Mesothelial cell of epicardium (in vitro differentiated cells): Measurements from ENCODE around the gene SPIN4. TPM values are rescaled to one million over a fixed set of nuclear protein-coding genes. Genes with fewer than 3 reads are reported as not detected.

ENCODE experiments used
- DNase-seq, 2 experiments: peaks; one replicate each; pipeline ENCODE4 v3.0.0; 2021; ENCODE audit warnings: low spot score in 2 of 2; ENCODE audit not compliant: unreplicated experiment in 2 of 2
- H3K27ac Mint-ChIP-seq: 2 replicates; pipeline ENCODE4 v1.8.0; 2021; ENCODE audit warnings: mixed read lengths
- H3K27me3 Mint-ChIP-seq: 2 replicates; pipeline ENCODE4 v1.8.0; 2021; ENCODE audit warnings: low read depth, mixed read lengths
- H3K36me3 Mint-ChIP-seq: 2 replicates; pipeline ENCODE4 v1.8.0; 2021; ENCODE audit warnings: mixed read lengths
- H3K4me1 Mint-ChIP-seq: 2 replicates; pipeline ENCODE4 v1.8.0; 2021; ENCODE audit warnings: mixed read lengths
- H3K4me3 Mint-ChIP-seq: 2 replicates; pipeline ENCODE4 v1.8.0; 2021; ENCODE audit warnings: mild to moderate bottlenecking, moderate library complexity, mixed read lengths
- H3K9me3 Mint-ChIP-seq: 2 replicates; pipeline ENCODE4 v1.8.0; 2021; ENCODE audit warnings: mixed read lengths
- total RNA-seq: library from RNA; stranded (reverse); gene quantifications from 3 replicates; pipeline ENCODE4 v1.2.1, GENCODE V29; 2021
- TF ChIP-seq, protein P1 (sequence below): fragments of 200-600 bp; sonication (generic); IDR thresholded peaks from one replicate; pipeline ENCODE4 v1.5.0; 2021; ENCODE audit warnings: antibody characterized with exemption; ENCODE audit not compliant: unreplicated experiment

The SPIN4 gene
- total RNA-seq, 1 donor from 2014 or later = 9.9 TPM

DNA sequence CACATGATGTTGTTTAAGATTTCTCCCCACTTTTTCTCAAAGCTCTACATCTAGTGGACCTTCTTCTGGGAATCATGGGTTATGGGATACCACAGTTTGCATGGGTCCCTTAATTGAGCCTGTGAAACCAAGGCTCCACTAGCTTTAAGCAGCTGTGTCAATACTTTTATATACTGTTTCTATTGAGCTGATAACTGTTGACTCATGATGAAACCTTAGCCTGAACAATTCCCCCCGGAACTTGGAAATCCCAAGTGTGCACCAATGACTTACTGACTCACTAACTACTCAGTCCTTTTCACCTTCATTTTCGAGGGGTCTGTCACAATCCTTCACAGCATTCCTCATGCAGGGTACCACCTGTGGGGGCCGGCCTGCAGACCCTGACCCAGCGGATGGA lies 12.7 kb upstream of the SPIN4 start:
- TF ChIP-seq, protein P1, sequence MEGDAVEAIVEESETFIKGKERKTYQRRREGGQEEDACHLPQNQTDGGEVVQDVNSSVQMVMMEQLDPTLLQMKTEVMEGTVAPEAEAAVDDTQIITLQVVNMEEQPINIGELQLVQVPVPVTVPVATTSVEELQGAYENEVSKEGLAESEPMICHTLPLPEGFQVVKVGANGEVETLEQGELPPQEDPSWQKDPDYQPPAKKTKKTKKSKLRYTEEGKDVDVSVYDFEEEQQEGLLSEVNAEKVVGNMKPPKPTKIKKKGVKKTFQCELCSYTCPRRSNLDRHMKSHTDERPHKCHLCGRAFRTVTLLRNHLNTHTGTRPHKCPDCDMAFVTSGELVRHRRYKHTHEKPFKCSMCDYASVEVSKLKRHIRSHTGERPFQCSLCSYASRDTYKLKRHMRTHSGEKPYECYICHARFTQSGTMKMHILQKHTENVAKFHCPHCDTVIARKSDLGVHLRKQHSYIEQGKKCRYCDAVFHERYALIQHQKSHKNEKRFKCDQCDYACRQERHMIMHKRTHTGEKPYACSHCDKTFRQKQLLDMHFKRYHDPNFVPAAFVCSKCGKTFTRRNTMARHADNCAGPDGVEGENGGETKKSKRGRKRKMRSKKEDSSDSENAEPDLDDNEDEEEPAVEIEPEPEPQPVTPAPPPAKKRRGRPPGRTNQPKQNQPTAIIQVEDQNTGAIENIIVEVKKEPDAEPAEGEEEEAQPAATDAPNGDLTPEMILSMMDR = no peak
- Mint-ChIP-seq H3K4me1 (no peaks in the 10 kb centered on the region), H3K27ac (no peak overlapping the region)

DNA sequence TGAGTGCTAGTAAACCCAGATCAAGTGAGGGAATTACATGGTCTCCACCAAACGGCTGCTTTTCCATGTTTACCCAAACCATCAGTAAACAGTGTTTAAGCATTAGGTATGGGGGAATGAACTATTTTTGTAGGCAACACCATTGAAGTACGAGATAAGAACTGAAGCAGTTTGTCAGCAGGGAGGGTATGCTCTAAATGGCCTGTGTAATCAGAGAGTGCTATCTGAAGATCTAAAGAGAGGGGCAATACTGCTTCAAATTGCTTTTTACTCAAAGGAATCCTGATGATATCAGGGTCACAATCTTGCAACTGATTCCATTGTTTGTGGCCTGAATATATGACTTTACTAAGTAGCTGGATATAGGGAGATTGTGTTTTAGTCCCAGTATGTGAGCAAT lies 10.4 kb upstream of the SPIN4 start:
- no peak for DNase-seq
- no peak overlapping the region for H3K27ac Mint-ChIP-seq
- H3K36me3 Mint-ChIP-seq = peaks cover 6% of the 10 kb centered on the region
- TF ChIP-seq, protein P1 = no peak
- peaks cover 65% of the 10 kb centered on the region for H3K9me3 Mint-ChIP-seq
- H3K4me1 Mint-ChIP-seq = no peaks in the 10 kb centered on the region
- no peak overlapping the region for H3K4me3 Mint-ChIP-seq
- no peaks in the 10 kb centered on the region for H3K27me3 Mint-ChIP-seq

More for the DNA sequence above, 12.7 kb upstream of the SPIN4 start:
- peaks cover 67% of the 10 kb centered on the region for H3K9me3 Mint-ChIP-seq
- H3K4me3 Mint-ChIP-seq = no peak overlapping the region
- DNase-seq = no peak
- H3K36me3 Mint-ChIP-seq = peaks cover 11% of the 10 kb centered on the region
- no peaks in the 10 kb centered on the region for H3K27me3 Mint-ChIP-seq

DNA sequence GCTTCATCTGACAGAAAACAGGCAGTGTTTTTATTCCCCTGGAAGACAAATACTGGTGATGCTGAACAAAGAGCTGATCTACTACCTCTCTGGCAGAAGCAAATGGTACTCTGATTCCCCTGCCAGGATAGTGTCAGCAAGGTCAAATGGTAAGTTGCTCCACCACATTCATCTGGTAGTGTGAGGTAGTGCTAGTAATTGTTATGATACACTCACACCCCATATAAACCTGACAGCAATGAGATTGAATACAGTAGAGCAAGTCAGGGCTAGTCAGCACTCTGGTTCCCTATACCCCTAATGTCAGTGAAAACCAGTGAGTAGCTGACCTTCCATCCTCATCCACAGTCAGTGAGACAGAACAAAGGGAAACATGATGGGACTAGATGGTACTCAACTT lies 3.4 kb upstream of the SPIN4 start:
- Mint-ChIP-seq H3K36me3 (no peaks in the 10 kb centered on the region), H3K27me3 (no peaks in the 10 kb centered on the region), H3K9me3 (peaks cover 39% of the 10 kb centered on the region), H3K4me1 (peaks cover 10% of the 10 kb centered on the region), H3K27ac (no peak overlapping the region), H3K4me3 (no peak overlapping the region)
- TF ChIP-seq, protein P1 = no peak
- DNase-seq = no peak

DNA sequence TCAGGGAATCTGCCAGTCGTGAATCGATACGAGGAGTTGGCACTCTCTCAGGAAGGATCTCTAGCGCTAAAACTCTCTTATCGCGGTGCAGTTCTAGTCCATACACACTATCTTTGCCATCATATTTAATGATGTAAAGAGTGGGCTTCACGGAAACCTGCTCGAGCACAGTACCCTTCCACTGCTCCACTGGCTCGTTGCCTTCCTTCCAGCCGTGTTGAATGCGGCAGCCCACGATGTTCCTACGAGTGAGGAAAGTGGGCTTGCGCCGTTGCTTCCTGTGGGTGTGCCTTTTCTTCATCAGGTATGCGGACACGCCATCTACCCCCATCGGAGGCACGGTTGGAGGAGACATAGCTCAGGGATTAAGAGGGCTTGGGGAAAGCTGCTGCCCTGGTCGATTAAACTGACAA lies 661 bp downstream of the SPIN4 start:
- Mint-ChIP-seq H3K36me3 (no peaks in the 10 kb centered on the region), H3K4me3 (peak overlapping the region; percentile 87), H3K27ac (peak overlapping the region; percentile 85), H3K9me3 (peaks cover 28% of the 10 kb centered on the region), H3K27me3 (no peaks in the 10 kb centered on the region), H3K4me1 (peaks cover 17% of the 10 kb centered on the region)
- TF ChIP-seq, protein P1 = no peak
- peak in 1 of 2 experiments; percentile 39 for DNase-seq

DNA sequence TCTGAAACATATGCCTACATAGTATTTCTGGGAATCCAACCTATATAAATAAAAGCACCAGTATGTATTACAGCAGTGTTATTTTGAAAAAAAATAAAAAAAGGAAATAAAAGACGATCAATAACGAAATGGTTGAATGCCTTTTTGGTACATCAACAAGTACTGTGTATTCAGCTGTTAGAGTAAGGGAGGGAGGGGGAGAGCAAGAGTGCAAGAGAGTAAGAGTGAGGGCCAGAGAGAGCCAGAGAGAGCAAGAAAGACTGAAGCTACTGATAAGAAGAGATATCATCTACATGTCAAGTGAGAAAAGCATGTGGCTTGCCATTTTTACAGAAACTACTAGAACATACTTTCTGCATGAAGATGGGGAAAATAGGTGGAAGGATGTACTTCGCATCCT lies 1.8 kb downstream of the SPIN4 start:
- Mint-ChIP-seq H3K4me1 (peaks cover 17% of the 10 kb centered on the region), H3K4me3 (peak overlapping the region; percentile 87), H3K36me3 (no peaks in the 10 kb centered on the region), H3K27ac (peak overlapping the region; percentile 1), H3K9me3 (peaks cover 27% of the 10 kb centered on the region), H3K27me3 (no peaks in the 10 kb centered on the region)
- TF ChIP-seq, protein P1 = no peak
- no peak for DNase-seq

DNA sequence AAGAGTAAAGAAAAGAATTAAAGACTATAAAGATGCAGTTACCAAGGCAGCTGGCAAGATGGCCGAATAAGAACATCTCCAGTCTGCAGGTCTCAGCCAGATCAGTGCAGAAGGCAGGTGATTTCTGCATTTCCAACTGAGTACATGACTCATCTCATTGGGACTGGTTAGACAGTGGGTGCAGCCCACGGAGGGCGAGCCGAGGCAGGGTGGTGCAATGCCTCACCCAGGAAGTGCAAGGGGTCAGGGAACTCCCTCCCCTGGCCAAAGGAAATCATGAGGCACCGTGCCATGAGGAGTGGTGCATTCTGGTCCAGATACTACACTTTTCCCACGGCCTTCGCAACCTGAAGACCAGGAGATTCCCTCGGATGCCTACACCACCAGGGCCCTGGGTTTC lies 20.5 kb downstream of the SPIN4 start:
- TF ChIP-seq, protein P1 = no peak
- no peaks in the 10 kb centered on the region for H3K27me3 Mint-ChIP-seq
- H3K27ac Mint-ChIP-seq = no peak overlapping the region
- no peak overlapping the region for H3K4me3 Mint-ChIP-seq
- peaks cover 17% of the 10 kb centered on the region for H3K36me3 Mint-ChIP-seq
- H3K9me3 Mint-ChIP-seq = peaks cover 48% of the 10 kb centered on the region
- DNase-seq = no peak
- no peaks in the 10 kb centered on the region for H3K4me1 Mint-ChIP-seq
